Spleen (tissue), 11 donors: ENCODE data around the gene TBCD. TPM values are rescaled to one million over a fixed set of nuclear protein-coding genes. Genes with fewer than 3 reads are reported as not detected.
A peak's percentile ranks its signal among the peaks of the same experiment; 100 is the strongest.
"Not testable (repeated sequence)": the region's sequence is repeated elsewhere in the genome, so short reads cannot be mapped to it uniquely, and the experiment has no call there.

ENCODE experiments used
- DNase-seq: peaks from one replicate; pipeline ENCODE4 v3.0.0-alpha.2; 2020
- H3K27ac ChIP-seq, 8 donors: fragments of 200-600 bp; sonication (generic) in 7 of 8; 1 replicate in 4 of 8; 2 replicates in 4 of 8; pipeline versions ENCODE4 v1.5.0 to v1.8.0; 2016 to 2021; ENCODE audit warnings: inconsistent platforms in 4 of 8, mild to moderate bottlenecking in 4 of 8, moderate library complexity in 1 of 8
- H3K27me3 ChIP-seq, 7 donors: fragments of 200-600 bp; sonication (generic) in 6 of 7; replicated peaks in 1 of 7; 1 replicate in 4 of 7; 2 replicates in 3 of 7; pipeline versions ENCODE4 v1.5.0 to v1.8.0; 2016 to 2021; ENCODE audit warnings: inconsistent platforms in 3 of 7, mild to moderate bottlenecking in 1 of 7
- H3K36me3 ChIP-seq, 6 donors: fragments of 200-600 bp; sonication (generic) in 5 of 6; 1 replicate in 4 of 6; 2 replicates in 2 of 6; pipeline versions ENCODE4 v1.5.0 to v1.8.0; 2016 to 2021; ENCODE audit warnings: inconsistent platforms in 2 of 6
- H3K4me1 ChIP-seq, 6 donors: fragments of 200-600 bp; sonication (generic) in 5 of 6; 1 replicate in 3 of 6; 2 replicates in 3 of 6; pipeline versions ENCODE4 v1.5.0 to v1.8.0; 2016 to 2021; ENCODE audit warnings: inconsistent platforms in 3 of 6
- H3K4me3 ChIP-seq, 8 donors: fragments of 200-600 bp; sonication (generic) in 7 of 8; 1 replicate in 4 of 8; 2 replicates in 4 of 8; pipeline versions ENCODE4 v1.5.0 to v1.8.0; 2016 to 2021; ENCODE audit warnings: inconsistent platforms in 4 of 8, mild to moderate bottlenecking in 4 of 8, moderate library complexity in 2 of 8
- H3K9me3 ChIP-seq, 8 donors: fragments of 200-600 bp; sonication (generic) in 7 of 8; 1 replicate in 4 of 8; 2 replicates in 4 of 8; pipeline versions ENCODE4 v1.5.0 to v1.8.0; 2016 to 2021; ENCODE audit warnings: inconsistent platforms in 4 of 8
- CTCF ChIP-seq, 11 experiments: fragments of 200-600 bp in 7 of 11; fragments of 450-650 bp in 4 of 11; sonication (generic) in 4 of 11; IDR thresholded peaks in 8 of 11; conservative IDR thresholded peaks in 3 of 11; 1 replicate in 7 of 11; 2 replicates in 4 of 11; pipeline versions ENCODE4 v1.4.0 to v1.8.0; 2016 to 2021; ENCODE audit warnings: antibody characterized with exemption in 11 of 11, inconsistent platforms in 4 of 11, mild to moderate bottlenecking in 1 of 11
- POLR2A ChIP-seq, 3 donors: fragments of 450-650 bp; IDR thresholded peaks; one replicate each; pipeline ENCODE4 v1.5.1; 2017; ENCODE audit warnings: antibody characterized with exemption in 3 of 3, mild to moderate bottlenecking in 1 of 3
- POLR2AphosphoS5 ChIP-seq, 3 donors: sonication (generic); formaldehyde crosslinking; IDR thresholded peaks; one replicate each; pipeline ENCODE4 v1.5.1; 2017; ENCODE audit warnings: antibody characterized with exemption in 3 of 3
- WGBS, 5 donors: extraction: QIAGEN DNeasy Blood & Tissue Kit in 3 of 5; methylation state at CpG; one replicate each; pipeline versions ENCODE4 v1.1.5 to v1.1.7; 2013 to 2018; 5-methylcytosine and 5-hydroxymethylcytosine counted together
- intact Hi-C: fragments of 100-400 bp; cut with DNase I; formaldehyde crosslinking; loops from one replicate; pipeline ENCODE4 v1.15.0; 2023; ENCODE audit warnings: low total_unique reads
- polyA plus RNA-seq, 3 donors: library from polyadenylated mRNA; stranded (reverse); fragments of 200-250 nt; gene quantifications; one replicate each; pipeline ENCODE4 v1.2.1, GENCODE V29; 2013
- total RNA-seq, 7 donors: library from RNA; depleted of rRNA in 3 of 7; stranded (reverse); fragments of >200 nt in 3 of 7; fragmentation: NEBNext Ultra II Directional in 4 of 7; extraction: Animal tissue kit (Norgen Biotek cat#: 25700) in 4 of 7; gene quantifications; one replicate each; pipeline versions ENCODE4 v1.1.0 to v1.2.1, GENCODE V29; 2016 to 2021
- donor health status: healthy with polysubstance abuse.
- donor health status: DM: no; HTN: no; CAD: no; lungs with moderate emphysema.
- donor health status: DM: no; HTN: no; CAD: no.
- donor health status: Bipolar disorder and iron deficiency.
- donor health status: healthy.
- donor health status: DM: no; HTN: no; CAD: no.
- donor health status: DM: yes; HTN: yes; CAD: no.

Gene TBCD
- total and polyA plus RNA-seq, 10 donors, result 55.6 to 207 (median 108) TPM

DNA sequence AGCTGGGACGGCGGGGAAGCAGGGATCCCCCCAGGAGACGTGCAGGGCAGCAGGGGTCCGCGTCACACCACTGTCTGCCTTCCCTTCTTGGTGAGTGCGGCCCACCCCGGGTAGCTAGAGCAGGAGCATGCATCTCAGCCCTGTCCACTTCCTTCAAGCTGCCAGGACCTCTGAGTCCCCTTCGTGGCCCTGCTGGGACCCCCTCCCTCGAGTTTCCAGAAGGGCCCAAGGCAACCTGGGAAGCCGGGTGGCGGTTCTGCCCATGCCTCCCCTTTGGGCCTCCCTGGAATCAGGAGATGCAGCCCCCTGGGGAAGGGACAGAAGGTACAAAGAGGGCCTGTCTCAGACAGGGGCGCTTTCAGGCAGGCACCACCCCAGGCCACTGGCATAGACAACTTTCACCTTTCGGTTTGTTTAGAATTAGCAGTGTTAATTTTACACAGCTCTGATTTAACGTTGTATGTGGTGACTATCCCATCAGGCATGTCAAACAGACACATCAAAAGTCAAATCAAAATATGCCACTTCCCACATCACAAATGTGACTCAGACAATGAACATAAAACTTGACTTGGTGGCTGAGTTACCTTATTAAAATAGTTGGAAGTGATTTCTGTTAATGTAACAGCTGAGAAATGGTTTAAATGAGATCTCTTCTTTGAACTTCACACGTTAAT, 233.0 kb downstream of the TBCD start:
- Histone ChIP-seq H3K4me1 (peaks cover 12 to 27% (median 16%) of the 10 kb centered on the region in 6 donors), H3K36me3 (no peaks in the 10 kb centered on the region), H3K27me3 (no peaks in the 10 kb centered on the region), H3K27ac (no peak overlapping the region), H3K9me3 (no peaks in the 10 kb centered on the region), H3K4me3 (no peak overlapping the region)
- no peak for TF ChIP-seq CTCF (IDR thresholded peaks at IDR 0.05 in 8 of 11, conservative IDR thresholded peaks at IDR 0.05 in 3 of 11)
- TF ChIP-seq POLR2AphosphoS5 (IDR thresholded peaks at IDR 0.05), result no peak
- no peak for TF ChIP-seq POLR2A (IDR thresholded peaks at IDR 0.05)
- 87 to 95% (median 93%) methylated on average over 9 to 15 of the region's 15 CpGs for WGBS, 5 donors
- intact Hi-C loops, result no loop called here
- no peak for DNase-seq

DNA sequence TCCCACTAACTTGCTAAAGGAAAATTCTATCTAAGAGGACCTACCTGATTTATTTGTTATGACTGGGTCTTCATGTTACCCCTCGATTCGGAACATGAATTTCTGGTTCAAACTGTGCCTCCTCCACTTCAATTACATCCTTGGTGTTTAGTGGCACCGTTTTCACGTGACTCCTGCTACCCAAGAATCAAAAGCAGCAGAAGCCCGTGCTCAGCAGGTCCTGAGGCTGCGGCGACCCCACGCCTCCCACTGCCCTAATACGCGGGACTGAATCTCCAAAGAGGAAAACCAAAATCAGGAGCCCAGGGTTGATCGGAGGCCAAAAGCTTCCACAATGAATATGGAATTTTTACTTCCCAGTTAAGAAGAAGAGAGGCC, 233.6 kb downstream of the TBCD start:
- H3K27ac ChIP-seq, result peak overlapping the region in 2 of 8 donors; percentile 19 to 56
- peaks cover 12 to 23% (median 16%) of the 10 kb centered on the region in 6 donors for H3K4me1 ChIP-seq
- H3K9me3 ChIP-seq, result no peaks in the 10 kb centered on the region
- 80 to 89% (median 85%) methylated on average over 11 of the region's 11 CpGs for WGBS, 5 donors
- no peaks in the 10 kb centered on the region for H3K36me3 ChIP-seq
- DNase-seq, result no peak
- intact Hi-C loops, result no loop called here
- no peak for TF ChIP-seq POLR2A (IDR thresholded peaks at IDR 0.05)
- no peak for TF ChIP-seq CTCF (IDR thresholded peaks at IDR 0.05 in 8 of 11, conservative IDR thresholded peaks at IDR 0.05 in 3 of 11)
- TF ChIP-seq POLR2AphosphoS5 (IDR thresholded peaks at IDR 0.05), result no peak
- peak overlapping the region in 1 of 8 donors; percentile 51 for H3K4me3 ChIP-seq
- H3K27me3 ChIP-seq, result no peaks in the 10 kb centered on the region

DNA sequence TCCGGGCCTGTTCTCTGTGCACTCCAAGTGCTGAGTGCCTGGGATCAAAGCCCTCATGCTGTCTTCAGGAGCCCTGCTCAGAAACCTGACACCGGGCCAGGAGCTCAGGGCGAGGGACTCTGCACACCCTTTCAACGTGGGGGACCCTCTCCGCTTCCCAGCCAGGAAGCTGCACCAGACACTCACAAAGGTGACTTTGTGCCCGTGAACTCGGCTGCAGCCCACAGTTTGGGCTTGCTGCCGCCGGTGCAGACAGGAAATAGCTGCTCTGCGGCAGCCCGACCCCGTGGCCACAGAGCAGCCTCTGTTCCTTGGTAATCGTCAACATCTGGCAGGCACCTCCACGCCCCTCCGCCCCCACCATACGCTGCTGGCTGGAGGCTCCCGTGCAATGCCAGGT, 234.1 kb downstream of the TBCD start:
- Histone ChIP-seq H3K4me1 (peaks cover 12 to 23% (median 16%) of the 10 kb centered on the region in 6 donors), H3K36me3 (no peaks in the 10 kb centered on the region), H3K9me3 (no peaks in the 10 kb centered on the region), H3K4me3 (peak overlapping the region in 2 of 8 donors; percentile 0 to 51), H3K27ac (peak overlapping the region in 3 of 8 donors; percentile 19 to 56 (median 42)), H3K27me3 (no peaks in the 10 kb centered on the region)
- 6 to 8% (median 6%) methylated on average over 11 to 17 of the region's 17 CpGs for WGBS, 5 donors
- TF ChIP-seq CTCF (IDR thresholded peaks at IDR 0.05 in 8 of 11, conservative IDR thresholded peaks at IDR 0.05 in 3 of 11) (no peak), POLR2AphosphoS5 (IDR thresholded peaks at IDR 0.05) (peak; percentile 55 to 79 (median 73))
- intact Hi-C loops, result no loop called here
- peak; percentile 92 for DNase-seq

DNA sequence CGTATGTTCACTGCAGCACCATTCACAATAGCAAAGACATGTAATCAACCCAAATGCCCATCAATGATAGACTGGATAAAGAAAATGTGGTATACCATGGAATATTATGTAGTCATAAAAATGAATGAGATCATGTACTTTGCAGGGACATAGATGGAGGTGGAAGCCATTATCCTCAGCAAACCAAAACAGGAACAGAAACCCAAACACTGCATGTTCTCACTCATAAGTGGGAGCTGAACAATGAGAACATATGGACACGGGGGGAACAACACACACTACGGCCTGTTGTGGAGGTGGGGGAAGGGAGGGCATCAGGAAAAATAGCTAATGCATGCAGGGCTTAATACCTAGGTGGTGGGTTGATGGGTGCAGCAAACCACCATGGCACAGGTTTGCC, 237.2 kb downstream of the TBCD start:
- H3K27ac ChIP-seq, H3K27me3 ChIP-seq, H3K36me3 ChIP-seq, H3K4me3 ChIP-seq, intact Hi-C loops, DNase-seq: not testable (repeated sequence)
- H3K9me3 ChIP-seq, result peaks cover 0 to 25% (median 21%) of the 10 kb centered on the region in 8 donors
- H3K4me1 ChIP-seq, result peaks cover 12 to 23% (median 16%) of the 10 kb centered on the region in 6 donors
- WGBS, 5 donors, result 88 to 95% (median 89%) methylated on average over 3 of the region's 3 CpGs
